Stimulated activated CD8-positive, alpha-beta memory T cell treated with anti-CD3 and anti-CD28 coated beads, Interleukin-7, amount 100 ng/mL, for 48 hours (primary cell): ENCODE measurements around the gene CGN.

Experiments
- DNase-seq, 2 donors: peaks; one replicate each; pipeline ENCODE4 v3.0.0-alpha.2; 2020; ENCODE audit warnings: low read depth in 1 of 2; ENCODE audit errors: extremely low read depth in 1 of 2

CGN gene

DNA sequence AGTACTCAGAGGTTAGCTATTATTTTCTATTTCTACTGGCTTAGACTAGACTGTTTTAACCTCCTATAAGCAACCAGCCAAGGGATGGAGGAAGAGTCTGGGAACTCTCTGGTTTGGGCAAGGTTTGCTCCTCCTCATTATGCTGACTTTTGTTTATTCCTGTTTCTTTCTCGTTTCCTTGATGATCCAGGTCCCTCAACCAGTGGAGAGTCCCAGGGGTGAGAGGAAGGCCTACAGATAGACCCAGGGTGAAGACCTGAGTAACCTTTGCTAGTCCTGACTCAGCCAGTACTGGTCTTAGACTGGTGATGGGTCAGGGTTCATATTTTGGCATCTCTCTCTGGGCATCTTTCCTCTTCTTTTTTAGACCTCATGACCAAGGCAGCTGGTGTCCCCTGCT, 34.4 kb downstream of the CGN start:
- DNase-seq = no peak

DNA sequence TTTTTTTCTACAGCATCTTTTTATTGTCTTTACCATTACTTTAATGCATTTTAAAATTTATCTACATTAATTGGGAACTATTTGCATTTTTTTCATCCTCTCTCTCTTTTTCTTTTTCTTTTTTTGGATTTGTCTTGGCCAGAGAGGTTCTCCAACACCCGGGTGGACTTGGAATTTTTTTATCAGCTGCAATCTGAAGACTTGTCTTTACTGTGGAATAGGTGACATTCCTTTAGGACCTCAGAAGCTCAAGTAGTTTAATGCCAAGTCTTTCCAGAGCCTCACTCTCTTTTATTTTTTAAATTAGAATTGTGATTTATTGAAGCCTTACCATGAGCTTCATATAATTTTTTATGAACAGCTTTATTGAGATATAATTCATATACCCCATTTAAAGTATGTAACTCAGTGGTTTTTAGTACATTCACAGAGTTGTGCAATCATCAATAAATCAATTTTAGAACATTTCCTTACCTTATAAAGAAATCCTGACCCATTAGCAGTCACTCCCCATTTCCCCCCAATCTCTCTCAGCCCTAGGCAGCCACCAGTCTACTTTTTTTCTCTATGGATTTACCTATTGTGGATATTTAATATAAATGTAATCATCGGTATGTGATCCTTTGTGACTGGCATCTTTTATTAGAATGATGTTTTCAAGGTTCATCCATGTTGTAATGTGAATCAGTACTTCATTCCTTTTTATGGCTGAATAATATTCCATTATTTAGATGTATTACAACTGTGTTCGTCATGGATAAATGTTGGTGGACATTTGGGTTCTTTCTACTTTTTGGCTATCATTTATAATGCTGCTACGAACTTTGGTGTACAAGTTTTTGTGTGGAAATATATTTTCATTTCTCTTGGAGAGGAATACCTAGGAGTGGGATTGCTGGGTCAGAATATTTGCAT, 35.1 kb downstream of the CGN start:
- no peak for DNase-seq

DNA sequence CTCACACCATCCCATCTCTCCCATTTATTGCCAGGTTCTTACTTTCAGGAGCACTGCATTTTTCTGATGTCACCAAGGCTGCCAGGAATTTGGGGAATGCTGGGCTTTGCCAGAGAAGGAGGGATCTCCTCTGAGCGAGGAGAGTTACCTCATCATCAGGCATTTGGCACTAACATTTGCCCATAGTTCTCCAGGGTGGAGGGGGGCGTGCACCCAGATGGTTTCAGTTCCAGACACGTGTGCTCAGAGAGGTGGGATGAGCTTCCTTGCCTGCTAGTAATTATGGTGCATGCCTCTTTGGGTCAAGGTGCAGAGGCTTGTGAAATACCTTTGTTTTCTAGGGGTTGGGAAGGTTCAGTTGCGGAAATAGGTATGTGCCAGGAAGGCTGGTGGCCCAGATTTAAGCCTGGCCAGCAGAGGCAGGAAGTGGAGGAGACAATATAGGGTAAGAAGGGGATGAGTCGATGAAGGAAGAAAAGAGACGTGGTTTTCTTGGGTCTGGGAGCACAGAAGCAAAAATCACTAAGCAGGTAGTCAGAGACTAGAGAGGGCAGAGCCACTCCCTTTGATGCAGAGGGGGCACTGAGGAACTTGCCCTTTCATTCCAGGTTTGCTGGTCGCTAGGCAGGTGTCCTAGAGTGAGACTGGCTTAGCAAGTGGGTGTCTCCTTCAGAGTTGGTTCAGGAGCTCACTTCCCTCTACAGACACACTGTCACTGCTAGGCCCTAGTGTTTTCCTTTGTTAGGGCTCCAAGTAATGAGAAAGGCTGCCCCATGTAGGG, 36.1 kb downstream of the CGN start:
- no peak for DNase-seq

DNA sequence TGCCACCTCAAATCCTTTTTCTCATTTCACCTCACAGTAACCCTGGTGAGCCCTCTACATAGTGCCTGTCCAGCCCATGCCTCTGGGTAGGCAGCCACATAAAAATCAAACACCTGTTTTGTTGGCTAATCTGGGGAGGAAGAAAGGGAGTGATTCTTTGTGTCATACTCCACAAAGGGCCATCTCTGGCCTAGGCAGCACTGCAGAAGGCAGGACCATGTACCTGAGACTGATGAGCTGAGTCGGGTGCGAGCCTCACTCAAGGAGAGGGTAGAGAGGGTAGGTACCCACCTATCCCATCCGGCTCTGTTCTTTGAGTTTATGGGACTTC, 36.7 kb downstream of the CGN start:
- DNase-seq = no peak

DNA sequence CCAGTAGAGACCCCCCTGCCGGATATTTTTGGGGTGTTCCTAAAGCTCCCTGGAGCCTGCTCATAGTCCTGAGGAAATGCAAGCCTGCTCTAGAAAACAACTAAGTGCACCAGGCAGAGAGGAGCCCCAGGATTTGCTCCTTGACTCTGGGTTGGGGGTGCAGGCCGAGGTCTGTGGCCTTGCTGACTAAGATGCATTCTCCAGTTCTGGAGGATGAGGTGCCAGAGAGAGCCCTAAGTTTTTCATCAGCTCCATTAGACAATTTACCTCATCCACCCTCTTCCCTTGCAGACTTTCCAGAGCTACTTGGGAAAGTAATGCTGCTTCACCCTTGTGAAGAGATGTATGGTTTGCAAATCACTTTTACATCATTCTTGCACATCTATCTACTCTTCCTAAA, 38.0 kb downstream of the CGN start:
- no peak for DNase-seq

DNA sequence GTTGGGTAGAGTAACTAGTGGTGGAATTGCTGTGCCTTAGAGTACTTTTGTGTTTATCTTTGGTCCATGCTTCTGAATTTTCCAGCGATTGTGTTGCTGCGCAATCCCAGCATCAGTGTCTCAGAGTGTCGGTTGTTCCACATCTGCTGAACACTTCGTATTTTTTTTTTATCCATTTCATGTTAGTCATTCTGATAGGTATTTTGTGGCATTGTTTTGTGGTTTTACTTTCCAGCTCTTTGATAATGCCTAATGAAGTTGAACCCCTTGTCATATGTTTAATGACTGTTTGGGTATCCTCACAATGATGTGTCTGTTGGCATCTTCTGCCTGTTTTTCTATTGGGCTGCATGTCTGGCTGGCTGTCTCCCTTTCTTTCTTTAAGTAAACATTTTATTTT, 42.5 kb downstream of the CGN start:
- DNase-seq = no peak

DNA sequence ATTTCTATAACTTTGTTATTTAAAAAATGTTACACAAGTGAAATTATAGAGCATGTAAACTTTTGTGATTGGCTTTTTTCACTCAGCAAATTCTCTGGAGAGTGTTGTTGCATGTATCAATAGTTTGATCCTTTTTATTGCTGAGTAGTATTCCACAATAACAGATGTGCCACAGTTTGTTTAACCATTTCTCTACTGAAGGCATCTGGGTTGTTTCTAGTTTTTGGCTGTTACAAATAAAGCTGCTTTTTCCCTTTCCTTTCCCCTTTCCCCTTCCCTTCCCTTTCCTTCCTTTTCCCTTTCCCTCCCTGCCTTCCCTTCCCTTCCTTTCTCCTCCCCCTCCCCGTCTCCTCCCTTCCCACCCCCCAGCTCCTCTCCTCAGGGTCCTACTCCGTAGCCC, 44.9 kb downstream of the CGN start:
- no peak for DNase-seq

DNA sequence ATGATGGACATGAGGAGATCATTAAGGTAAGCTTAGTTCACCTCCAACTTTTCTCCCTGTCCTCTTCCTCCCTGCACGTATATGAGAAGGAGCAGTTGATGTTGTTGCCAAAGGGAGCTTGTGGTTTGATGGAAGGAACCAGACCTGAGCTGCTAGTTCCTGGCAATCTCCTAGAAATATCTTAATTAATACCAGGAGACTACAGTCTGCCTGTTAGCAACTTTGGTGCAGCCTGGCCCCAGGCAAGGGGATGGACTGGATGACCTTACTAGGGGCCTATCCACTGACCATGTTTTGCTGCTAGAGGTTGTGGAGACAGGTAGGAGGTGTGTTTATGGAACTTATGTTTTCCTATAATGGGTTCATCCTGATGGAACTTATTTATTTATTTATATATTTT, 51.5 kb downstream of the CGN start:
- no peak for DNase-seq

DNA sequence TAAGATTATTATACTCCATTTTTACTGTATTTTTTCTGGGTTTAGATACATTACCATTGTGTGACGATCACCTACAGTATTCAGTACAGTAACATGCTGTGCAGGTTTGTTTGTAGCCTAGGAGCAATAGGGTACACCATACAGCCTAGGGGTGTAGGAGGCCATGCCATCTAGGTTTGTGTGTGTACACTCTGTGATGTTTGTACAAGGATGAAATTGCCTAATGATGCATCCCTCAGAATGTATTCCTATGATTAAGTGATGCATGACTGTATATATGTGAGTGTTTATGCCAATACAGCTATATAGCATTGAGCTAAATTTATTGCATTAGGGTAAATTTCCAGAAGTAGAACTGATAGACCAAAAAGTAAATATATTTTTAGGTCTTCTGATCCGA, 52.2 kb downstream of the CGN start:
- DNase-seq = no peak

DNA sequence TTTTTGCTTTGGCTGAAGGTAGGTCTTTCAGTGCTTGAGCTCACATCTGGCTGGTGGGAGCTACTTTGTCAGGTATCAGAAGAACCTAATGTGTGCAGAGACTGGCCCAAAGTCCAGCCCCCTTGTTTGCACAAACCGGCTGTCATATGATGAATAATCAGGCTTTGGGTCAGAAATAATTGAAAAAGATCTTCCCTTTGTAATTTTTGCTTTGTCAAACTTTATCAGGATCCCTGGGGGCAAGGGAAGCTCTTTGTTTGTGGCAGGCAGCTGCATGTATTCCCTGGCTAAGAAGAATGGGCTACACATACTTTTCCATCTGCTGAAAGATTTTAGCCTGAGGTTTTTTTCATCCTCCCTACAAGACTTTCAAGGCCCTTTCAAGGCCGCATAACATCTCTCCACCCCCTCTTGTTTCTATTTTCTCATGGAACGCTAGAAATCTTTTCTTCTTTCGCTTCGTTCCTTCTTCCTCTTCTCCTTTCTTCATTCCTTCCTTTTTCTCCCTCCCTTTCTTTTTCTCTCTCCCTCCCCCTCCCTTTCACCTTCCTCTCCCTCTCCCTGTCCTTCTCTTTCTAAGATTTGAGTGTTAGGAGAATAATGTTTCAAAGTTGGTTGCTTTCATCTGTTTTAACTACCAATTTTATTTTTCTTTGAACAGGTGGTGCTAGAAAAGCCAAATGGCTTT, 54.5 kb downstream of the CGN start:
- DNase-seq = no peak

DNA sequence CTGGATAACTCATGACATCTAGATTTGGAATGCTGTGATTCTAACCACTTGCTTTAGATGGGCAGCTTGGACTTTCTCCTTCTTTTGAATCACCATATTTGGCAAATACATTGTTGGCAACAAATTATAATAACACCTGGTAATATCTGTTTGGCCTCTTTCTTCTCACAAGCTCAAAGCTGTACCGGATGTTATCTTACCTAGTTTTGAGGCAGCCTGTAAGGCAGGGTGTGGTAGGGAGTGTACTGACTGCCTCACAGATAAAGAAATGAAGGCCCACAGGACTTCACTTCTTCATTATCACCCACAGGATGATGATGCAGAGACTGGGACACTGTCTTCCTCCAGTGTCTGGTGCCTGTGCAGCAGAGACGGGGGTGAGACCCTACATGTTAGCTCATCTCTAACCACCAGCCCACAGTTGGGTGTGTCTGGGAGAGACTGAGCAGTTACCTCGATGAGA, 57.5 kb downstream of the CGN start:
- DNase-seq = peak in 1 of 2 donors; percentile 8

DNA sequence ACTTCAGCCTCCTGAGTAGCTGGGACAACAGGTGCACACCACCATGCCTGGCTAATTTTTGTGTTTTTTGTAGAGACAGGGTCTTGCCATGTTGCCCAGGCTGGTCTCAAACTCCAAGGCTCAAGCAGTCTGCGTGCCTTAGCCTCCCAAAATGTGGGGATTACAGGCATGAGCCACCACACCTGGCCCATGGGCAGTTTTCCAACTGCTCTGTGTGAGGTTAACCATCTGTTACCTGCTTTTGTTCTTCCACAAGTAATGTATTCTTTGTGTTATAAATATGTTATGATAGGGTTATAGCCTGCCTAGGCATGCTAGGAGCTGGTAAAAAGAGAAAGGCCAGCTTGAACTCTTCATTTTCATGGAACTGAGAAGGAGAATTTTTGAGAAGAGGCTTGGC, 59.6 kb downstream of the CGN start:
- no peak for DNase-seq

DNA sequence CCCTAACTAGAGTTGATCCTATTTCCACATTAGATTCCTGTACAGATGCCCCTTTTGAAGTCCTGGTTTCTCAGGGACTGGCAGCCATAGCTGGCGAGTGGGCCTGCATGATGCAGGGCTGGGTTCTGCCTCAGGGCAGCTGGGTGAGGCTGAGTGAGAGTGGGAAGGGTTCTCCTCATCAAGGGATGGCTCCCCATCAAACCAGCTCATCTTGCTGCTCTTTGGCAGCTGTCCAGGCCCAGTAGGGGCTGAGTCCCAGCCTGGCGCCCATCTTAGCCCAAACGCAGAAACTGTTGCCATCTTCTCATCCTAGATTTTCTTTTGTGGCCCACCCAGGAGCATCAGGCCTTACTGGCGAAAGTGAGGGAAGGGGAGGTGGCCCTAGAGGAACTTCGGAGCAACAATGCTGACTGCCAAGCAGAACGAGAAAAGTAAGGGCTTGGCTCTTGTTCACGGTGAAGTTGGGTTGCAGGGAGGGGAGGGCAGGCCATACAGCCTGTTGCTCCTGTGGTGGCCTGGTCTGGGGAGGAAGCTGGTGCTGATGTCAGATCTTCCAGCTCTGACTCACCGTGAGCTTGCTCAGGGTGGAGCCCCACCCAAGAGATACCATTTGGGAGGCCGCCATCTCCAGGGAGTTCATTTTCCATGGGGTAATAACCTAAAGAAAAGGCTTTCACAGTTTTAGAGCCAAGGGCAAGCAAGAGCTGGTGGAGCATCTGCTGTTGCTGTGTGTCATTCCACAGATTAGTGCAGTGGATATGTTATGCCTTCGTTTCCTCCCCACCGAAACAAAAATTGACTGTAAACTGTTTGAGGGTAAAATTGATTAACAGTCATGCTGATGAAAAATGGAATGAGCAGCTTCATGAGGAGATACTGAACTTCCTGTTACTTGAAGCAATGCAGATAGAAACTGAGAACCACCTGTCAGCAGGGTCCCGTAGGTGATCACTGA, 63.7 kb downstream of the CGN start:
- DNase-seq = peak; percentile 5 to 25

DNA sequence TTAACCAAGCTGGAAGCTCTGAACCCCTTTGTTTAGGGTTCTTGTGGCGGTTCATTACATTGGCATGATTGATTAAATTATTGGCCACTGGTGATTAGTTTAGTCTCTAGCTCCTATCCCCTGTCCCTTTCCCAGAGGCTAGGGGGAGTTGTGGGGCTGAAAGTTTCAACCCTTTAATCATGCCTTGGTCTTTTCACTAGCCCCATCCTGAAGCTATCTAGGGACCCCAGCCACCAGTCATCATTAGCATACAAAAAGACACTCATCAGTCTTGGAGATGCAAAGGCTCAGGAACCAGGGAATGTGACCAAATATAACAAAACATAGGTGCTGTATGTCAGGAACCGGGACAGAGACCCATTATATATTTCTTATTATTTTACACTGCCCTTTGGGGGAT, 66.0 kb downstream of the CGN start:
- DNase-seq = no peak

DNA sequence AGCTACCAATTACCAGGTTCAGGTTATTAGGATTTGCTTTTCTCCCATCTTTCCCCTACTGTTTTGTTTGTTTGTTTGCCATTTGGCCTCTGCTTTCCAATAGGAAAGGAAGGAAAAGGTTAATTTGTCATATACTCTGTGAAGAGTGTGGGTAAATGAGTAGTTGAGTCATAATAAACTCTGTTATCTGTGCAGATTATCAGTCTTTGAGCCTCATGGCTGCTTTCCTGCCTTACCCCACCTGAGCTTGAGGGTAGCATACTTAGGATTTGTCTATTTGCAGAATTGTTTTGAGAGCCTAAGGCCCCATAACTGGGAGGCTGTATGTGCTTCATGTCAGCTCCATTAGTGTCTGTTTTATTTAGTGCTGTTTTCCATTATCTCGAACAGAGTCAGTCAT, 67.8 kb downstream of the CGN start:
- DNase-seq = no peak

DNA sequence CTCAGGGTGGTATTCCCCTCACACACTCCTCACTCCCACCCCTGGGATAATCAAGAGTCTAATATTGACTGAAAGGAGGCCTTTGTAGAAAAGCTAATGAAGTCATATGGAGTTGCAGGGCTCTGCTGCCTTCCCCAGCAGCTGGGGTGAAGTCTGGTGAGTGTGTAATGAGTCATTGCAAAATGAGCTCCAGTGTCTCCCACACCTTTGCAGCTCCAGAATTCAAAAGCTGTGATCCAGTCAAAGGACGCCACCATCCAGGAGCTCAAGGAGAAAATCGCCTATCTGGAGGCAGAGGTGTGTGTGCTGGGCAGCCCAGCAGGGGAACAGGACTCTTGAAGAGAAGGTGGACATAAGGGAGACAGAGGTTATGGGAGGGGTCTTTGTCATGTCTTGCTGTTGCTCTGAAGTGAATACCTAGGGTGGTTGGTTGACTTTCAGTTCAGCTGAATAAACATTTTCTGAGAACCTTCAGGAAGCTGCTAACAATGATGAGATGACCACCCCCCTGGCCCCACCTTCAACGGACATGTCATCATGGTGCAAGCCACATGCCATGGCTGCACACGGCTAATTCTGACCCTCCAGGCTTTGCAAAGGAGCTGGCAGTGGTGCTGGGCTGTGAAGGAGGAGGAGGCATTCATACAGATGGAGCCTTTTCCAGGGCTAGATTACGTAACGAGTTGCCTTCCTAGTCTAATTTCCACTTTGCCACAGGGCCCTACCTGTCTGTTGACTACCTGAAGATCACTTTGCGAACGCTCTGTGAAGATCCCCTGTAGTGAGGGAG, 68.4 kb downstream of the CGN start:
- no peak for DNase-seq

DNA sequence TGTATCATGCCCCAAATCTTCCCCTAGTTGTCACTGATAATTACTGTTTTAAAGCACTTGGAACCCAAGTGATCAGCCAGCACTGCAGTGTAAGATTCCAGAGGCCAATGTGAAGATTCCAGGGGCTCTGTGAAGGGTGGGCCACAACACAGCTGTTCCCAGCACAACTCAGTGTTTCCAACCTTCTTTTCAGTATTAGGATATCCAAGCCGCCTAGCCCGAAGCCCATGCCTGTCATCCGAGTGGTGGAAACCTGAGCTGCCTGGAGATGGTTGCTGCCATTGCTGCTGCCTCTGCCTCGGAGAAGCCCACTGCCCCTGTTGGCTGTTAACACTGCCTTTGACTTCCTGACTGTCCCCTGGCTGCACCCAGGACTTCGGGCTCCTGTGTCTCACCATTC, 70.3 kb downstream of the CGN start:
- no peak for DNase-seq

DNA sequence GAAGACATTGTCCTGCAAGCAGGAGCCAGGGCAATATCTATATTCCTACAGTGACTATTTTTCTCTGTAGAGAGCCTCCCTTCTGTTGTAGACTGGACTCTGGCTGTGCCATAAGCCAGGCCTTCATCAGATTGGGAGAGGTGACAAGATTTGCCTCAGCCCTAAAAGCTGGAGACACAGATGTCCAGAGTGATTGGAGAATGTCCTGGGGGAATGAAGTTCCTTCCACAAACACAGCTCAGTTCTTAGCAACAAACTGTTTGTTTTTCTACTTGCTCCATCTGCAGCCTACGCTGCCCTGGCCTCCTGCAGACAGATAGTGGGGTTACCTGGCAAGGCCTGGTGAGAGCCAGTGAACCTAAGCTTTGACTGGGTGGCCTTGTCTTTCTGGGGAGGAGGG, 70.7 kb downstream of the CGN start:
- DNase-seq = no peak

DNA sequence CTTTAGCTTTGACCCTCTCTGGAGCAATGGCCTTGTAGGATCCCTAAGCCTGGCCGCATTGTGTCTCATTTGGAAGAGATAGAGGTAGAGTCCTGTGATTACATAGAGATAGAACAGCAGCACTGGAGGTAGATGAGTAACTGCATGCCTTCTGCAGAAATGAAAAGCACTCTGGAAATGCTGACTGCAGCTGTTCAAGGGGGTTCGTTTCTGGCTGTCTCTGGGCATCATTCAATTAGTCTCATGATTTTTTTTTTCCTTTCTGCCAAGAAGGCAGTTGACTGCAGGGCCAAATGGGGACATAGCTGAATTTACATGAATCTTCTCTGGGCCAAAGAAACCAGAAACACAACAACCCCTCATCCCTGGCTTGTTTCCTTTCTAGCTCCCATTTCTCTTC, 72.6 kb downstream of the CGN start:
- no peak for DNase-seq

DNA sequence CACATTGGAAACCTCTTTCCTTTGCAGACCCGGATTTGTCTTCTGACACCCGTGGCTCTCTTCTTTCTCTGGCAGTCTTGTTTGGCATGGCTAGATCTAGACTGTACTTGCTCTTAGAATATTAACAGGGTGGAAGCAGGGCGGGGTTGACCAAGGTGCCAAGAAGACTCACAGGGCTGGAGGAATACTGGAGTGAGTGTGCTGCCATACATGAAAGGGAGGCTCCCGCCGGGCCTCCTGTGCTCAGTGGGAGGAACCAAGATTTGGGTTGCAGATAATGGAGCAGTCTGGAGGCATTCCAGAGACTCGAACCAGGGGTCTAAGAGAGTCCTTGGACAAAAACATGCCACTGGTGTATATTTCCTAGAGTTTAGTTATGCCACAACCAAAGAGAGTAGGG, 73.1 kb downstream of the CGN start:
- no peak for DNase-seq
